ENCODE measurements around the gene SFXN3. TPM values are rescaled to one million over a fixed set of nuclear protein-coding genes. Genes with fewer than 3 reads are reported as not detected.

The SFXN3 gene
- total and polyA plus RNA-seq, 2 of the 8 experiments (the other 6 are each of a cell fraction or from before 2014, with no cell fraction given), result 2.6 to 2.8 TPM

GRCh38 chr10:101013365-101013825, 17.6 kb upstream of the SFXN3 start:
- Histone ChIP-seq H2BK5ac (ENCODE audit: low read depth, low read length) (no peak overlapping the region; the same call in 1 of the 2 replicates), H3K4me2 (ENCODE audit: insufficient read depth in 1 of 2, low read depth in 2 of 2, low read length in 2 of 2) (no peak overlapping the region; a peak in 1 of 4 replicates), H3K56ac (replicated peaks; ENCODE audit: insufficient read length, low read depth, low read length) (no peak overlapping the region), H3K23ac (ENCODE audit: insufficient read length) (no peak overlapping the region), H2AK5ac (ENCODE audit: low read depth, low read length) (no peak overlapping the region), H2BK12ac (ENCODE audit: low read depth, low read length) (no peak overlapping the region), H3K23me2 (ENCODE audit: low read depth, low read length) (peaks cover 6% of the 10 kb centered on the region; the same call in 1 of the 2 replicates), H4K20me1 (replicated peaks in 1 of 2; ENCODE audit: control insufficient read depth in 1 of 2, insufficient read depth in 2 of 2, low read length in 2 of 2) (no peaks in the 10 kb centered on the region), H2BK15ac (ENCODE audit: low read length) (no peak overlapping the region), H2AFZ (ENCODE audit: low read length) (no peak overlapping the region), H3K36me3 (ENCODE audit: control insufficient read depth in 2 of 4, insufficient read depth in 4 of 4, low read length in 3 of 4) (no peaks in the 10 kb centered on the region), H2BK20ac (ENCODE audit: low read length) (no peak overlapping the region), H3K79me2 (ENCODE audit: control insufficient read depth in 1 of 2, insufficient read depth in 2 of 2, low read length in 2 of 2) (no peaks in the 10 kb centered on the region), H2BK120ac (replicated peaks; ENCODE audit: low read depth, low read length) (no peak overlapping the region), H3K18ac (ENCODE audit: extremely low read depth, low read length) (no peak overlapping the region), H4K5ac (ENCODE audit: insufficient read length, low read depth, low read length) (no peak overlapping the region), H3K4me1 (replicated peaks in 1 of 4; ENCODE audit: control insufficient read depth in 3 of 4, insufficient read depth in 4 of 4, low read length in 3 of 4) (peaks cover 0 to 18% (median 10%) of the 10 kb centered on the region in 4 experiments; a peak in 5 of 7 replicates), H3K27me3 (replicated peaks in 1 of 4; ENCODE audit: control insufficient read depth in 3 of 4, extremely low read depth in 1 of 4, insufficient read depth in 3 of 4, low read length in 3 of 4) (peaks cover 10 to 26% (median 21%) of the 10 kb centered on the region in 4 experiments), H3K4me3 (ENCODE audit: extremely low read depth in 1 of 4, insufficient read depth in 2 of 4, low read depth in 3 of 4, low read length in 4 of 4) (no peak overlapping the region), H4K91ac (replicated peaks; ENCODE audit: insufficient read length, low read length) (no peak overlapping the region), H3K9me3 (ENCODE audit: insufficient read depth in 2 of 2, low read depth in 1 of 2, low read length in 1 of 2) (no peaks in the 10 kb centered on the region), H3K27ac (ENCODE audit: low read depth, low read length) (no peak overlapping the region), H3K9ac (replicated peaks in 1 of 4; ENCODE audit: extremely low read depth in 1 of 4, low read depth in 3 of 4, low read length in 3 of 4) (no peak overlapping the region), H3K4ac (replicated peaks; ENCODE audit: insufficient read length, low read depth, low read length) (no peak overlapping the region), H3K79me1 (ENCODE audit: low read depth, low read length) (no peaks in the 10 kb centered on the region), H3K14ac (ENCODE audit: insufficient read length) (no peak overlapping the region), H4K8ac (ENCODE audit: extremely low read depth, insufficient read depth, low read length) (no peak overlapping the region)
- WGBS, 2 experiments (ENCODE audit: extremely low coverage in 1 of 2, insufficient coverage in 1 of 2, insufficient read length in 1 of 2, insufficient replicate concordance in 2 of 2, low coverage in 1 of 2, low lambda C conversion rate in 2 of 2, missing lambda C conversion rate in 1 of 2), result 68% methylated on average over 9 of the region's 9 CpGs; no CpG with 5 or more reads in 1 of the 2 experiments
- DNase-seq (ENCODE audit: low read depth in 1 of 2, low spot score in 2 of 2) (peak in 1 of 2 experiments; percentile 47), FAIRE-seq (no peak)
- ChIA-PET POLR2A (ENCODE audit: partially characterized antibody) (interaction anchor here (1.0 to 6.5 kb wide), 2 partner anchors 10 to 17 kb away, joined by 4 to 81 read pairs; partner anchors contain the start of gene LZTS2), CTCF (ENCODE audit: partially characterized antibody) (interaction anchor here (0.6 to 7.2 kb wide), 30 partner anchors 14 to 235 kb away, joined by 3 to 464 read pairs (median 6); partner anchors contain the start of genes KAZALD1, LZTS2, MRPL43 and PDZD7)
- no peak; the same call in 1 of the 2 replicates for TF ChIP-seq CREB1 (IDR thresholded peaks at IDR 0.05)
- TF ChIP-seq CTBP2 (IDR thresholded peaks at IDR 0.05; ENCODE audit: borderline replicate concordance, insufficient read depth, insufficient read length, low read length), result no peak
- no peak for TF ChIP-seq TAF1 (IDR thresholded peaks at IDR 0.05; ENCODE audit: low read depth, low read length)
- TF ChIP-seq RAD21 (IDR thresholded peaks at IDR 0.05 in 1 of 2, conservative IDR thresholded peaks at IDR 0.05 in 1 of 2; ENCODE audit: low read depth in 2 of 2, low read length in 2 of 2), result no peak
- no peak for TF ChIP-seq ASH2L (IDR thresholded peaks at IDR 0.05; ENCODE audit: low read length)
- no peak for TF ChIP-seq MAFK (IDR thresholded peaks at IDR 0.05; ENCODE audit: low read depth, low read length)
- no peak for TF ChIP-seq SAP30 (IDR thresholded peaks at IDR 0.05; ENCODE audit: insufficient read depth, insufficient replicate concordance, low read length)
- no peak for TF ChIP-seq CBX5 (IDR thresholded peaks at IDR 0.05; ENCODE audit: low read depth, low read length)
- no peak for TF ChIP-seq TEAD4 (IDR thresholded peaks at IDR 0.05; ENCODE audit: low read depth, low read length)
- no peak for TF ChIP-seq GTF2F1 (IDR thresholded peaks at IDR 0.05; ENCODE audit: borderline replicate concordance, low read depth, low read length)
- TF ChIP-seq EZH2 (IDR thresholded peaks at IDR 0.05; ENCODE audit: low read depth, low read length, severe bottlenecking), result no peak
- no peak for TF ChIP-seq KDM4A (IDR thresholded peaks at IDR 0.05; ENCODE audit: low read depth, low read length, severe bottlenecking)
- TF ChIP-seq ZNF274 (IDR thresholded peaks at IDR 0.05; ENCODE audit: borderline replicate concordance, extremely low read depth, low read length), result no peak

Measured in H1 (cell line).